GM23248 (cell line): Measurements from ENCODE around the gene LPAR5. TPM values are rescaled to one million over a fixed set of nuclear protein-coding genes. Genes with fewer than 3 reads are reported as not detected.
"Not testable (repeated sequence)": the region's sequence is repeated elsewhere in the genome, so short reads cannot be mapped to it uniquely, and the experiment has no call there.

Source experiments
- DNase-seq: peaks from one replicate; pipeline ENCODE4 v3.0.0-alpha.2; 2015
- H2AFZ ChIP-seq: fragments of 200-600 bp; sonication (generic); 2 replicates; pipeline ENCODE4 v1.6.1; 2016; ENCODE audit warnings: antibody characterized with exemption
- H3F3A ChIP-seq: fragments of 200-600 bp; sonication (generic); 2 replicates; pipeline ENCODE4 v1.6.1; 2016; ENCODE audit warnings: mild to moderate bottlenecking, antibody characterized with exemption, mixed run types; ENCODE audit not compliant: insufficient read depth
- H3K27ac ChIP-seq: fragments of 200-600 bp; sonication (generic); 2 replicates; pipeline ENCODE4 v1.5.1; 2016; ENCODE audit warnings: mild to moderate bottlenecking
- H3K27me3 ChIP-seq: fragments of 200-600 bp; sonication (generic); replicated peaks from 2 replicates; pipeline ENCODE4 v1.6.1; 2016; ENCODE audit warnings: mild to moderate bottlenecking; ENCODE audit not compliant: insufficient read depth
- H3K36me3 ChIP-seq: fragments of 200-600 bp; sonication (generic); 2 replicates; pipeline ENCODE4 v1.6.1; 2016; ENCODE audit warnings: low read depth, mild to moderate bottlenecking
- H3K4me1 ChIP-seq: fragments of 200-600 bp; sonication (generic); 2 replicates; pipeline ENCODE4 v1.6.1; 2016; ENCODE audit warnings: mild to moderate bottlenecking; ENCODE audit not compliant: insufficient read depth
- H3K4me2 ChIP-seq: fragments of 200-600 bp; sonication (generic); one replicate; pipeline ENCODE4 v1.6.1; 2016; ENCODE audit warnings: mild to moderate bottlenecking; ENCODE audit not compliant: unreplicated experiment
- H3K4me3 ChIP-seq: fragments of 200-600 bp; sonication (generic); 2 replicates; pipeline ENCODE4 v1.5.1; 2016; ENCODE audit warnings: mild to moderate bottlenecking
- H3K79me2 ChIP-seq: fragments of 200-600 bp; sonication (generic); 2 replicates; pipeline ENCODE4 v1.6.1; 2016; ENCODE audit warnings: mild to moderate bottlenecking; ENCODE audit not compliant: insufficient read depth
- H3K9ac ChIP-seq: fragments of 200-600 bp; sonication (generic); 2 replicates; pipeline ENCODE4 v1.6.1; 2016; ENCODE audit warnings: mild to moderate bottlenecking
- H3K9me2 ChIP-seq: fragments of 200-600 bp; sonication (generic); 2 replicates; pipeline ENCODE4 v1.6.1; 2016; ENCODE audit warnings: mixed run types, mild to moderate bottlenecking, moderate library complexity; ENCODE audit not compliant: insufficient read depth
- H3K9me3 ChIP-seq: fragments of 200-600 bp; sonication (generic); one replicate; pipeline ENCODE4 v1.6.1; 2017; ENCODE audit warnings: low read depth
- H4K20me1 ChIP-seq: fragments of 200-600 bp; sonication (generic); 2 replicates; pipeline ENCODE4 v1.6.0; 2016; ENCODE audit not compliant: insufficient read depth
- EZH2 ChIP-seq: fragments of 200-600 bp; sonication (generic); IDR thresholded peaks from 2 replicates; pipeline ENCODE4 v1.6.1; 2018; ENCODE audit warnings: antibody characterized with exemption, mild to moderate bottlenecking; ENCODE audit not compliant: insufficient read depth, poor library complexity, severe bottlenecking
- EZH2phosphoT487 ChIP-seq: fragments of 200-600 bp; sonication (generic); IDR thresholded peaks from 2 replicates; pipeline ENCODE4 v1.6.1; 2018; ENCODE audit warnings: antibody characterized with exemption, moderate library complexity, mild to moderate bottlenecking, low read depth; ENCODE audit not compliant: insufficient read depth
- WGBS, 2 experiments: methylation state at CpG; one replicate each; pipeline ENCODE4 v1.1.6; 2015 to 2017; ENCODE audit warnings: low lambda C conversion rate in 2 of 2, low coverage in 1 of 2; ENCODE audit errors: missing lambda C conversion rate in 2 of 2; 5-methylcytosine and 5-hydroxymethylcytosine counted together
- in situ Hi-C: fragments of 300-500 bp; cut with MboI; formaldehyde crosslinking; loops from 2 replicates; pipeline ENCODE4 v1.15.0; 2020
- polyA plus RNA-seq: library from polyadenylated mRNA; unstranded; fragments of >200 nt; fragmentation: Nextera tagmentation; extraction: Ambion mirVana; gene quantifications from 2 replicates; pipeline ENCODE4 v1.2.1, GENCODE V29; 2016
- total RNA-seq: library from RNA; depleted of rRNA; stranded (reverse); fragments of >200 nt; shearing (Covaris generic); gene quantifications from 2 replicates; pipeline ENCODE4 v1.2.3, GENCODE V29; 2014

Gene LPAR5
- total and polyA plus RNA-seq, 2 experiments from 2014 or later = not detected

GRCh38 chr12:6592087-6592486 is 43.7 kb downstream of the LPAR5 start:
- Histone ChIP-seq H3K9me2 (no peaks in the 10 kb centered on the region), H4K20me1 (no peaks in the 10 kb centered on the region), H3K4me3 (no peak overlapping the region), H3K4me2 (no peak overlapping the region), H3K27me3 (no peaks in the 10 kb centered on the region), H3K9ac (no peak overlapping the region), H3K4me1 (no peaks in the 10 kb centered on the region), H3F3A (peaks cover 21% of the 10 kb centered on the region), H3K36me3 (peaks cover 94% of the 10 kb centered on the region), H2AFZ (no peak overlapping the region), H3K9me3 (no peaks in the 10 kb centered on the region), H3K79me2 (peaks cover 39% of the 10 kb centered on the region), H3K27ac (no peak overlapping the region)
- TF ChIP-seq EZH2phosphoT487 = no peak
- no peak for TF ChIP-seq EZH2
- in situ Hi-C loops = no loop called here
- DNase-seq = no peak
- WGBS, 2 experiments = 92% methylated on average over 8 of the region's 8 CpGs

GRCh38 chr12:6586569-6586968 is 49.2 kb downstream of the LPAR5 start:
- H4K20me1 ChIP-seq, H3K9me3 ChIP-seq, H2AFZ ChIP-seq, H3K4me3 ChIP-seq, H3K27ac ChIP-seq, H3K4me1 ChIP-seq, H3K9ac ChIP-seq, DNase-seq, in situ Hi-C loops, H3K27me3 ChIP-seq, H3F3A ChIP-seq, H3K4me2 ChIP-seq, H3K9me2 ChIP-seq: not testable (repeated sequence)
- 93 to 94% methylated on average over 7 to 8 of the region's 8 CpGs for WGBS, 2 experiments
- Histone ChIP-seq H3K36me3 (peaks cover 93% of the 10 kb centered on the region), H3K79me2 (peaks cover 56% of the 10 kb centered on the region)

GRCh38 chr12:6584293-6584692 is 51.5 kb downstream of the LPAR5 start:
- Histone ChIP-seq H2AFZ (no peak overlapping the region), H3F3A (peaks cover 10% of the 10 kb centered on the region; the same call in 1 of the 2 replicates), H3K4me3 (no peak overlapping the region), H4K20me1 (no peaks in the 10 kb centered on the region), H3K4me1 (no peaks in the 10 kb centered on the region), H3K27me3 (no peaks in the 10 kb centered on the region), H3K36me3 (peaks cover 88% of the 10 kb centered on the region), H3K27ac (no peak overlapping the region), H3K9me2 (no peaks in the 10 kb centered on the region), H3K9me3 (no peaks in the 10 kb centered on the region), H3K79me2 (peaks cover 55% of the 10 kb centered on the region), H3K4me2 (no peak overlapping the region), H3K9ac (no peak overlapping the region)
- WGBS, 2 experiments = 60 to 63% methylated on average over 10 of the region's 10 CpGs
- in situ Hi-C loops = no loop called here
- peak; percentile 64 for DNase-seq
- no peak for TF ChIP-seq EZH2phosphoT487
- TF ChIP-seq EZH2 = no peak

- in situ Hi-C loops = no loop called here
- 90 to 91% methylated on average over 12 of the region's 12 CpGs for WGBS, 2 experiments
- H3F3A ChIP-seq = peaks cover 10% of the 10 kb centered on the region; the same call in 1 of the 2 replicates
- H3K4me3 ChIP-seq = no peak overlapping the region
- H3K27ac ChIP-seq = no peak overlapping the region
- no peaks in the 10 kb centered on the region for H3K4me1 ChIP-seq
- no peak overlapping the region for H3K9ac ChIP-seq
- no peaks in the 10 kb centered on the region for H3K9me2 ChIP-seq
- no peak for DNase-seq
- H3K36me3 ChIP-seq = peaks cover 88% of the 10 kb centered on the region
- TF ChIP-seq EZH2phosphoT487 = no peak
- no peaks in the 10 kb centered on the region for H3K9me3 ChIP-seq
- no peaks in the 10 kb centered on the region for H4K20me1 ChIP-seq
- no peaks in the 10 kb centered on the region for H3K27me3 ChIP-seq
- no peak overlapping the region for H3K4me2 ChIP-seq
- no peak overlapping the region for H2AFZ ChIP-seq
- H3K79me2 ChIP-seq = peaks cover 42% of the 10 kb centered on the region
These were observed 52.8 kb downstream of the LPAR5 start for GRCh38 chr12:6582959-6583358.

- 67 to 70% methylated on average over 6 of the region's 6 CpGs for WGBS, 2 experiments
- in situ Hi-C loops = no loop called here
- no peak for DNase-seq
These were observed 53.6 kb downstream of the LPAR5 start for GRCh38 chr12:6582196-6582595.

More at GRCh38 chr12:6582196-6582595, 53.6 kb downstream of the LPAR5 start:
- no peak overlapping the region for H3K27ac ChIP-seq
- no peak overlapping the region for H3K4me3 ChIP-seq
- no peak overlapping the region for H2AFZ ChIP-seq
- H3F3A ChIP-seq = peaks cover 10% of the 10 kb centered on the region; the same call in 1 of the 2 replicates
- no peaks in the 10 kb centered on the region for H4K20me1 ChIP-seq
- no peak overlapping the region for H3K4me2 ChIP-seq
- H3K9me2 ChIP-seq = no peaks in the 10 kb centered on the region
- H3K79me2 ChIP-seq = peaks cover 35% of the 10 kb centered on the region
- no peak overlapping the region for H3K9ac ChIP-seq
- TF ChIP-seq EZH2phosphoT487 = no peak
- no peaks in the 10 kb centered on the region for H3K4me1 ChIP-seq
- peaks cover 87% of the 10 kb centered on the region for H3K36me3 ChIP-seq
- no peaks in the 10 kb centered on the region for H3K27me3 ChIP-seq
- no peaks in the 10 kb centered on the region for H3K9me3 ChIP-seq
